ENCODE measurements around the gene CFDP1.
"Not testable (repeated sequence)": the region's sequence is repeated elsewhere in the genome, so short reads cannot be mapped to it uniquely, and the experiment has no call there.

CFDP1 gene

GRCh38 chr16:75279305-75279704, 154.0 kb downstream of the CFDP1 start:
- Histone ChIP-seq H3K4me3 (ENCODE audit: low read length) (no peak overlapping the region), H3K9me3 (ENCODE audit: low read length) (no peaks in the 10 kb centered on the region), H2AFZ (ENCODE audit: low read depth, low read length) (no peak overlapping the region), H3K36me3 (ENCODE audit: insufficient read depth, low read length) (no peaks in the 10 kb centered on the region), H3K4me1 (ENCODE audit: insufficient read depth, low read length) (no peaks in the 10 kb centered on the region), H3K27me3 (ENCODE audit: insufficient read depth, low read length) (no peaks in the 10 kb centered on the region)

- no peak overlapping the region for H3K4me3 ChIP-seq (ENCODE audit: low read length)
Observed at GRCh38 chr16:75273054-75273925, 160.0 kb downstream of the CFDP1 start.

GRCh38 chr16:75272629-75273028, 160.7 kb downstream of the CFDP1 start:
- H3K4me3 ChIP-seq (ENCODE audit: low read length); H3K9me3 ChIP-seq (ENCODE audit: low read length); H2AFZ ChIP-seq (ENCODE audit: low read depth, low read length); H3K27me3 ChIP-seq (ENCODE audit: insufficient read depth, low read length); H3K36me3 ChIP-seq (ENCODE audit: insufficient read depth, low read length): not testable (repeated sequence)
- H3K4me1 ChIP-seq (ENCODE audit: insufficient read depth, low read length): peaks cover 18% of the 10 kb centered on the region

More at GRCh38 chr16:75273054-75273925, 160.0 kb downstream of the CFDP1 start:
- H3K4me1 ChIP-seq (ENCODE audit: insufficient read depth, low read length): peaks cover 18% of the 10 kb centered on the region
- no peaks in the 10 kb centered on the region for H3K36me3 ChIP-seq (ENCODE audit: insufficient read depth, low read length)
- H3K27me3 ChIP-seq (ENCODE audit: insufficient read depth, low read length): no peaks in the 10 kb centered on the region
- no peak overlapping the region for H2AFZ ChIP-seq (ENCODE audit: low read depth, low read length)
- no peaks in the 10 kb centered on the region for H3K9me3 ChIP-seq (ENCODE audit: low read length)

- no peak overlapping the region for H3K4me3 ChIP-seq (ENCODE audit: low read length)
- peaks cover 18% of the 10 kb centered on the region for H3K4me1 ChIP-seq (ENCODE audit: insufficient read depth, low read length)
- peak overlapping the region; percentile 21 for H2AFZ ChIP-seq (ENCODE audit: low read depth, low read length)
- no peaks in the 10 kb centered on the region for H3K36me3 ChIP-seq (ENCODE audit: insufficient read depth, low read length)
- no peaks in the 10 kb centered on the region for H3K27me3 ChIP-seq (ENCODE audit: insufficient read depth, low read length)
- H3K9me3 ChIP-seq (ENCODE audit: low read length): no peaks in the 10 kb centered on the region
Observed at GRCh38 chr16:75272097-75272551, 161.2 kb downstream of the CFDP1 start.

- H2AFZ ChIP-seq (ENCODE audit: low read depth, low read length): no peak overlapping the region
- H3K9me3 ChIP-seq (ENCODE audit: low read length): no peaks in the 10 kb centered on the region
- H3K4me1 ChIP-seq (ENCODE audit: insufficient read depth, low read length): peaks cover 20% of the 10 kb centered on the region
- no peaks in the 10 kb centered on the region for H3K27me3 ChIP-seq (ENCODE audit: insufficient read depth, low read length)
- no peaks in the 10 kb centered on the region for H3K36me3 ChIP-seq (ENCODE audit: insufficient read depth, low read length)
- no peak overlapping the region for H3K4me3 ChIP-seq (ENCODE audit: low read length)
Observed at GRCh38 chr16:75271441-75272096, 161.7 kb downstream of the CFDP1 start.

GRCh38 chr16:75269358-75269757, 163.9 kb downstream of the CFDP1 start:
- H3K4me1 ChIP-seq (ENCODE audit: insufficient read depth, low read length): peaks cover 34% of the 10 kb centered on the region
- not testable (repeated sequence) for H3K4me3 ChIP-seq (ENCODE audit: low read length); H3K36me3 ChIP-seq (ENCODE audit: insufficient read depth, low read length); H3K27me3 ChIP-seq (ENCODE audit: insufficient read depth, low read length); H2AFZ ChIP-seq (ENCODE audit: low read depth, low read length); H3K9me3 ChIP-seq (ENCODE audit: low read length)

GRCh38 chr16:75267631-75268264, 165.6 kb downstream of the CFDP1 start:
- Histone ChIP-seq H3K9me3 (ENCODE audit: low read length) (no peaks in the 10 kb centered on the region), H3K4me3 (ENCODE audit: low read length) (no peak overlapping the region), H3K4me1 (ENCODE audit: insufficient read depth, low read length) (peaks cover 49% of the 10 kb centered on the region), H3K27me3 (ENCODE audit: insufficient read depth, low read length) (no peaks in the 10 kb centered on the region), H3K36me3 (ENCODE audit: insufficient read depth, low read length) (peaks cover 14% of the 10 kb centered on the region), H2AFZ (ENCODE audit: low read depth, low read length) (no peak overlapping the region)

- Histone ChIP-seq H3K36me3 (ENCODE audit: insufficient read depth, low read length) (peaks cover 15% of the 10 kb centered on the region), H3K4me1 (ENCODE audit: insufficient read depth, low read length) (peaks cover 47% of the 10 kb centered on the region), H3K27me3 (ENCODE audit: insufficient read depth, low read length) (no peaks in the 10 kb centered on the region), H3K9me3 (ENCODE audit: low read length) (no peaks in the 10 kb centered on the region), H3K4me3 (ENCODE audit: low read length) (peak overlapping the region; percentile 93), H2AFZ (ENCODE audit: low read depth, low read length) (no peak overlapping the region)
Observed at GRCh38 chr16:75266738-75267630, 166.3 kb downstream of the CFDP1 start.

GRCh38 chr16:75265911-75266701, 167.2 kb downstream of the CFDP1 start:
- no peaks in the 10 kb centered on the region for H3K9me3 ChIP-seq (ENCODE audit: low read length)
- peak overlapping the region; percentile 93 for H3K4me3 ChIP-seq (ENCODE audit: low read length)
- H2AFZ ChIP-seq (ENCODE audit: low read depth, low read length): peak overlapping the region; percentile 79
- no peaks in the 10 kb centered on the region for H3K27me3 ChIP-seq (ENCODE audit: insufficient read depth, low read length)
- peaks cover 15% of the 10 kb centered on the region for H3K36me3 ChIP-seq (ENCODE audit: insufficient read depth, low read length)
- peaks cover 48% of the 10 kb centered on the region for H3K4me1 ChIP-seq (ENCODE audit: insufficient read depth, low read length)

- Histone ChIP-seq H3K4me1 (ENCODE audit: insufficient read depth, low read length) (peaks cover 49% of the 10 kb centered on the region), H3K36me3 (ENCODE audit: insufficient read depth, low read length) (peaks cover 15% of the 10 kb centered on the region), H2AFZ (ENCODE audit: low read depth, low read length) (peak overlapping the region; percentile 79), H3K9me3 (ENCODE audit: low read length) (no peaks in the 10 kb centered on the region), H3K4me3 (ENCODE audit: low read length) (peak overlapping the region; percentile 93), H3K27me3 (ENCODE audit: insufficient read depth, low read length) (no peaks in the 10 kb centered on the region)
Observed at GRCh38 chr16:75264999-75265910, 168.0 kb downstream of the CFDP1 start.

GRCh38 chr16:75264457-75264998, 168.8 kb downstream of the CFDP1 start:
- Histone ChIP-seq H3K4me3 (ENCODE audit: low read length) (peak overlapping the region; percentile 93), H3K9me3 (ENCODE audit: low read length) (no peaks in the 10 kb centered on the region), H2AFZ (ENCODE audit: low read depth, low read length) (no peak overlapping the region), H3K27me3 (ENCODE audit: insufficient read depth, low read length) (no peaks in the 10 kb centered on the region), H3K36me3 (ENCODE audit: insufficient read depth, low read length) (peaks cover 15% of the 10 kb centered on the region), H3K4me1 (ENCODE audit: insufficient read depth, low read length) (peaks cover 49% of the 10 kb centered on the region)
